ENCODE results near the gene PTGER1.

Gene PTGER1

GRCh38 chr19:14450168-14450874 lies 24.8 kb downstream of the PTGER1 start:
- Histone ChIP-seq H2BK120ac (ENCODE audit: low read depth, low read length) (no peak overlapping the region), H3K27ac (replicated peaks; ENCODE audit: low read length) (no peak overlapping the region), H3K36me3 (replicated peaks in 1 of 2; ENCODE audit: control insufficient read depth in 2 of 2, insufficient read depth in 2 of 2, low read length in 2 of 2) (peaks cover 28 to 81% of the 10 kb centered on the region in 2 donors), H3K23ac (ENCODE audit: low read depth, low read length, poor library complexity) (peak overlapping the region; percentile 96), H3K4me3 (ENCODE audit: low read length in 2 of 2) (no peak overlapping the region), H4K91ac (ENCODE audit: low read depth, low read length, poor library complexity) (no peak overlapping the region), H2AK5ac (ENCODE audit: low read depth, low read length) (no peak overlapping the region), H3K4ac (ENCODE audit: low read length) (no peak overlapping the region), H3K14ac (ENCODE audit: low read length) (peak overlapping the region; percentile 3), H4K8ac (ENCODE audit: low read depth, low read length) (no peak overlapping the region), H2BK12ac (ENCODE audit: low read length) (no peak overlapping the region), H3K4me1 (ENCODE audit: control insufficient read depth in 2 of 2, insufficient read depth in 1 of 2, low read depth in 1 of 2, low read length in 2 of 2) (no peaks in the 10 kb centered on the region), H3K9me3 (replicated peaks in 1 of 2; ENCODE audit: control insufficient read depth in 2 of 2, insufficient read depth in 1 of 2, low read depth in 1 of 2, low read length in 2 of 2) (peaks cover 0 to 8% of the 10 kb centered on the region in 2 donors), H3K27me3 (ENCODE audit: control insufficient read depth in 3 of 3, insufficient read depth in 3 of 3, low read depth in 1 of 3, low read length in 3 of 3) (no peaks in the 10 kb centered on the region), H3K18ac (ENCODE audit: low read length) (peak overlapping the region; percentile 76), H2AFZ (ENCODE audit: low read length) (no peak overlapping the region), H2BK5ac (ENCODE audit: low read length) (no peak overlapping the region), H2BK15ac (ENCODE audit: low read length) (no peak overlapping the region), H3K4me2 (ENCODE audit: insufficient read depth, low read length, poor library complexity, severe bottlenecking) (no peak overlapping the region), H3K79me1 (ENCODE audit: low read depth, low read length) (peaks cover 6% of the 10 kb centered on the region), H3K9ac (ENCODE audit: low read depth, low read length, poor library complexity) (no peak overlapping the region)
- DNase-seq (ENCODE audit: low spot score), result no peak
- WGBS, 2 donors (ENCODE audit: extremely low coverage in 2 of 2, insufficient read length in 2 of 2, insufficient replicate concordance in 1 of 2), result no CpG with 5 or more reads among the region's 30 CpGs

GRCh38 chr19:14449321-14449720 lies 25.8 kb downstream of the PTGER1 start:
- H3K27ac ChIP-seq (replicated peaks; ENCODE audit: low read length), result no peak overlapping the region
- no peak overlapping the region for H2BK120ac ChIP-seq (ENCODE audit: low read depth, low read length)
- no peak overlapping the region for H3K4me2 ChIP-seq (ENCODE audit: insufficient read depth, low read length, poor library complexity, severe bottlenecking)
- H3K14ac ChIP-seq (ENCODE audit: low read length), result no peak overlapping the region
- peaks cover 32 to 82% of the 10 kb centered on the region in 2 donors for H3K36me3 ChIP-seq (replicated peaks in 1 of 2; ENCODE audit: control insufficient read depth in 2 of 2, insufficient read depth in 2 of 2, low read length in 2 of 2)
- peaks cover 6% of the 10 kb centered on the region for H3K79me1 ChIP-seq (ENCODE audit: low read depth, low read length)
- no peak overlapping the region for H2AK5ac ChIP-seq (ENCODE audit: low read depth, low read length)
- H2BK15ac ChIP-seq (ENCODE audit: low read length), result no peak overlapping the region
- WGBS, 2 donors (ENCODE audit: extremely low coverage in 2 of 2, insufficient read length in 2 of 2, insufficient replicate concordance in 1 of 2), result no CpG with 5 or more reads among the region's 6 CpGs
- H2BK12ac ChIP-seq (ENCODE audit: low read length), result no peak overlapping the region
- DNase-seq (ENCODE audit: low spot score), result no peak
- H3K4me3 ChIP-seq (ENCODE audit: low read length in 2 of 2), result no peak overlapping the region
- no peak overlapping the region for H3K23ac ChIP-seq (ENCODE audit: low read depth, low read length, poor library complexity)
- no peak overlapping the region for H2AFZ ChIP-seq (ENCODE audit: low read length)
- no peak overlapping the region for H2BK5ac ChIP-seq (ENCODE audit: low read length)
- H3K9ac ChIP-seq (ENCODE audit: low read depth, low read length, poor library complexity), result no peak overlapping the region
- H3K27me3 ChIP-seq (ENCODE audit: control insufficient read depth in 3 of 3, insufficient read depth in 3 of 3, low read depth in 1 of 3, low read length in 3 of 3), result no peaks in the 10 kb centered on the region
- no peak overlapping the region for H4K8ac ChIP-seq (ENCODE audit: low read depth, low read length)
- peaks cover 0 to 8% of the 10 kb centered on the region in 2 donors for H3K9me3 ChIP-seq (replicated peaks in 1 of 2; ENCODE audit: control insufficient read depth in 2 of 2, insufficient read depth in 1 of 2, low read depth in 1 of 2, low read length in 2 of 2)
- H4K91ac ChIP-seq (ENCODE audit: low read depth, low read length, poor library complexity), result no peak overlapping the region
- H3K18ac ChIP-seq (ENCODE audit: low read length), result no peak overlapping the region
- H3K4me1 ChIP-seq (ENCODE audit: control insufficient read depth in 2 of 2, insufficient read depth in 1 of 2, low read depth in 1 of 2, low read length in 2 of 2), result no peaks in the 10 kb centered on the region
- no peak overlapping the region for H3K4ac ChIP-seq (ENCODE audit: low read length)

- H2BK5ac ChIP-seq (ENCODE audit: low read length), result no peak overlapping the region
- H3K4me3 ChIP-seq (ENCODE audit: low read length in 2 of 2), result peak overlapping the region in 1 of 2 donors; percentile 11
- no peak overlapping the region for H4K91ac ChIP-seq (ENCODE audit: low read depth, low read length, poor library complexity)
- DNase-seq (ENCODE audit: low spot score), result no peak
- no peaks in the 10 kb centered on the region for H3K4me1 ChIP-seq (ENCODE audit: control insufficient read depth in 2 of 2, insufficient read depth in 1 of 2, low read depth in 1 of 2, low read length in 2 of 2)
- no peak overlapping the region for H2BK15ac ChIP-seq (ENCODE audit: low read length)
- H3K23ac ChIP-seq (ENCODE audit: low read depth, low read length, poor library complexity), result no peak overlapping the region
- no peak overlapping the region for H3K4me2 ChIP-seq (ENCODE audit: insufficient read depth, low read length, poor library complexity, severe bottlenecking)
- H3K36me3 ChIP-seq (replicated peaks in 1 of 2; ENCODE audit: control insufficient read depth in 2 of 2, insufficient read depth in 2 of 2, low read length in 2 of 2), result peaks cover 47 to 91% of the 10 kb centered on the region in 2 donors
- peaks cover 0 to 20% of the 10 kb centered on the region in 2 donors for H3K9me3 ChIP-seq (replicated peaks in 1 of 2; ENCODE audit: control insufficient read depth in 2 of 2, insufficient read depth in 1 of 2, low read depth in 1 of 2, low read length in 2 of 2)
- H2AFZ ChIP-seq (ENCODE audit: low read length), result no peak overlapping the region
- H2BK12ac ChIP-seq (ENCODE audit: low read length), result no peak overlapping the region
- H3K18ac ChIP-seq (ENCODE audit: low read length), result no peak overlapping the region
- peak overlapping the region; percentile 38 for H3K14ac ChIP-seq (ENCODE audit: low read length)
- H3K79me1 ChIP-seq (ENCODE audit: low read depth, low read length), result peaks cover 13% of the 10 kb centered on the region
- WGBS, 2 donors (ENCODE audit: extremely low coverage in 2 of 2, insufficient read length in 2 of 2, insufficient replicate concordance in 1 of 2), result no CpG with 5 or more reads among the region's 10 CpGs
- no peak overlapping the region for H3K4ac ChIP-seq (ENCODE audit: low read length)
- H2BK120ac ChIP-seq (ENCODE audit: low read depth, low read length), result no peak overlapping the region
- H4K8ac ChIP-seq (ENCODE audit: low read depth, low read length), result no peak overlapping the region
- no peak overlapping the region for H3K9ac ChIP-seq (ENCODE audit: low read depth, low read length, poor library complexity)
- H2AK5ac ChIP-seq (ENCODE audit: low read depth, low read length), result no peak overlapping the region
- H3K27ac ChIP-seq (replicated peaks; ENCODE audit: low read length), result no peak overlapping the region
- H3K27me3 ChIP-seq (ENCODE audit: control insufficient read depth in 3 of 3, insufficient read depth in 3 of 3, low read depth in 1 of 3, low read length in 3 of 3), result peaks cover 0 to 3% (median 0%) of the 10 kb centered on the region in 3 experiments
Measured at GRCh38 chr19:14446336-14447036, 28.7 kb downstream of the PTGER1 start.

GRCh38 chr19:14443632-14444216 lies 31.4 kb downstream of the PTGER1 start:
- Histone ChIP-seq H3K18ac (ENCODE audit: low read length) (no peak overlapping the region), H3K9ac (ENCODE audit: low read depth, low read length, poor library complexity) (peak overlapping the region; percentile 70), H3K27me3 (ENCODE audit: control insufficient read depth in 3 of 3, insufficient read depth in 3 of 3, low read depth in 1 of 3, low read length in 3 of 3) (peaks cover 0 to 3% (median 0%) of the 10 kb centered on the region in 3 experiments), H2BK12ac (ENCODE audit: low read length) (peak overlapping the region; percentile 1), H3K4me3 (ENCODE audit: low read length in 2 of 2) (peak overlapping the region in 1 of 2 donors; percentile 5), H3K79me1 (ENCODE audit: low read depth, low read length) (peaks cover 19% of the 10 kb centered on the region), H2BK5ac (ENCODE audit: low read length) (peak overlapping the region; percentile 22), H2AK5ac (ENCODE audit: low read depth, low read length) (no peak overlapping the region), H3K23ac (ENCODE audit: low read depth, low read length, poor library complexity) (peak overlapping the region; percentile 98), H4K8ac (ENCODE audit: low read depth, low read length) (peak overlapping the region; percentile 65), H3K27ac (replicated peaks; ENCODE audit: low read length) (no peak overlapping the region), H3K4me2 (ENCODE audit: insufficient read depth, low read length, poor library complexity, severe bottlenecking) (no peak overlapping the region), H2AFZ (ENCODE audit: low read length) (no peak overlapping the region), H2BK15ac (ENCODE audit: low read length) (no peak overlapping the region), H3K4ac (ENCODE audit: low read length) (no peak overlapping the region), H3K14ac (ENCODE audit: low read length) (no peak overlapping the region), H3K9me3 (replicated peaks in 1 of 2; ENCODE audit: control insufficient read depth in 2 of 2, insufficient read depth in 1 of 2, low read depth in 1 of 2, low read length in 2 of 2) (peaks cover 0 to 16% of the 10 kb centered on the region in 2 donors), H3K36me3 (replicated peaks in 1 of 2; ENCODE audit: control insufficient read depth in 2 of 2, insufficient read depth in 2 of 2, low read length in 2 of 2) (peaks cover 42 to 74% of the 10 kb centered on the region in 2 donors), H2BK120ac (ENCODE audit: low read depth, low read length) (no peak overlapping the region), H4K91ac (ENCODE audit: low read depth, low read length, poor library complexity) (peak overlapping the region; percentile 38), H3K4me1 (ENCODE audit: control insufficient read depth in 2 of 2, insufficient read depth in 1 of 2, low read depth in 1 of 2, low read length in 2 of 2) (peaks cover 0 to 4% of the 10 kb centered on the region in 2 donors)
- no CpG with 5 or more reads among the region's 14 CpGs for WGBS, 2 donors (ENCODE audit: extremely low coverage in 2 of 2, insufficient read length in 2 of 2, insufficient replicate concordance in 1 of 2)
- DNase-seq (ENCODE audit: low spot score), result no peak
